HG02840 (cell line): Measurements from ENCODE around the gene CCDC40.

Source experiments
- ATAC-seq: cut with Tn5 transposase; IDR thresholded peaks from one replicate; pipeline ENCODE4 v1.9.1; 2021; ENCODE audit warnings: mild to moderate bottlenecking, moderate library complexity, moderate number of reproducible peaks; ENCODE audit not compliant: unreplicated experiment, low FRiP score

CCDC40 gene

GRCh38 chr17:80097844-80098691 lies 61.6 kb downstream of the CCDC40 start:
- no peak for ATAC-seq

DNA sequence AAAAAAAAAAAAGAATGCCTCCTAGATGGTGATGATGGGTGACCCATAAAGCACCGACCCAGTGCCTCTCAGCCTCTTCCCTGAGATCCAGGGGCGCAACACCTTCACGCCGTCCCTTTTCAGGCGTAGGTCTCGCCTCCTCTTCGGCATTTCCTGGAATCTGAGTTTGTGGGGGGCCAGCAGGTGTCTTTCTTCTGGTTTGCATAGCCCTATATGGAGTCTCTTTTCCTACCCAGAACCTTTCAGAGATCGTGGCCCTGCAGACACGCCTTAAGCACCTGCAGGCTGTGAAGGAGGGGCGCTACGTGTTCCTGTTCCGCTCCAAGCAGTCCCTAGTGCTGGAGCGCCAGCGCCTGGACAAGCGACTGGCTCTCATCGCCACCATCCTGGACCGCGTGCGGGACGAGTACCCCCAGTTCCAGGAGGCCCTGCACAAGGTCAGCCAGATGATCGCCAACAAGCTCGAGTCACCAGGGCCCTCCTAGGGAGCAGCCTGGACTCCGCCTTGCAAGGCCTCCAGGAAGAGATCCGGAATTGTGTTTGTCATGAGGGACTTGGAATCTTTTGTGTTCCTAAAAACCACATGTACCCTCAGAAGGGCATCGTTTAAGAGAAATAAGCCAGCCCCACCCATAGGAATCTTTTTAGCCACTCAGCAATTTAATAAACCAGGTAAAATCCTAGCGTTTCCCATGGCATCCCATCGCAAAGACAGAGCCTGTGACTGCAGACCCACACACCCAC lies 63.0 kb downstream of the CCDC40 start:
- ATAC-seq, result no peak

DNA sequence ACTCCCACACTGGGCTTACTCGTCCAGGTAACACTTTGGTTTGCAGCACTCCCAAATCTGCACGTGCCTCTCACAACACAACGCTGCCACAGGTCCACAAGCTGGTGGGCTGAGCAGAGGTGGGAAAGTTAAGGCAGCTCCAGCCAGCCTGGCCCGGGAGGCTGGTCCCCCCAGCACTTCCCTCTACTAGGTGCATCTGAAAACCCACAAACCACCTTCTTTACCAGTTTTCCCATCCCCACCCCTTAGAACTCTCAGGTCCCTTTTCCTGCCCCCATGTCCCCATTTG lies 63.5 kb downstream of the CCDC40 start:
- no peak for ATAC-seq

DNA sequence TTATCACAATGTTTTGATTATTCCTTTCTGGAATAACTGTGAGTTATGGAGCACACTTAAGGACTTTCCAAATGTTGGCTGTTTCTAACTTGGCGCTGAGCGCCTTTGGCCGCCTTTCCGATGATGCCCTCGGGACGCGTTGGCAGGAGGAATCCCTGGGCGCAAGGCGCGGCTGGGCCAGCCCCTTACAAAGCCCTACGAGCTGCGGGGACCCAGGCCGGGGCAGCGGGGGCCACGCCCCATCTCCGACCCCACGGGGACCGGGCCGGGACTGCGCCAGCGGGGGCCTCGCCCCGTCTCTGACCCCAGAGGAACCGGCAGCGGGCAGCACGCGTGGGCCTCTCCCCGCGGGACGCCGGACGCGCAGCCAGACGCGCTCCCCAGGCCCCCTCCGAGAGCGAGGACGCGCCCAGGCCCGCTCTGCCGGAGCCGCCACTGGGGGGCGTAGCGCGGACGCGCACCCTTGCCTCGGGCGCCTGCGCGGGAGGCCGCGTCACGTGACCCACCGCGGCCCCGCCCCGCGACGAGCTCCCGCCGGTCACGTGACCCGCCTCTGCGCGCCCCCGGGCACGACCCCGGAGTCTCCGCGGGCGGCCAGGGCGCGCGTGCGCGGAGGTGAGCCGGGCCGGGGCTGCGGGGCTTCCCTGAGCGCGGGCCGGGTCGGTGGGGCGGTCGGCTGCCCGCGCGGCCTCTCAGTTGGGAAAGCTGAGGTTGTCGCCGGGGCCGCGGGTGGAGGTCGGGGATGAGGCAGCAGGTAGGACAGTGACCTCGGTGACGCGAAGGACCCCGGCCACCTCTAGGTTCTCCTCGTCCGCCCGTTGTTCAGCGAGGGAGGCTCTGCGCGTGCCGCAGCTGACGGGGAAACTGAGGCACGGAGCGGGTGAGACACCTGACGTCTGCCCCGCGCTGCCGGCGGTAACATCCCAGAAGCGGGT lies 64.8 kb downstream of the CCDC40 start, which contains the start of gene GAA:
TSS of gene GAA (plus strand) at position 571 of the 935 bp plus-strand sequence. CDS start 3,006 bp downstream, outside the sequence.
- peak; percentile 56 for ATAC-seq

GRCh38 chr17:80101946-80102663 lies 65.7 kb downstream of the CCDC40 start:
- peak; percentile 19 for ATAC-seq

DNA sequence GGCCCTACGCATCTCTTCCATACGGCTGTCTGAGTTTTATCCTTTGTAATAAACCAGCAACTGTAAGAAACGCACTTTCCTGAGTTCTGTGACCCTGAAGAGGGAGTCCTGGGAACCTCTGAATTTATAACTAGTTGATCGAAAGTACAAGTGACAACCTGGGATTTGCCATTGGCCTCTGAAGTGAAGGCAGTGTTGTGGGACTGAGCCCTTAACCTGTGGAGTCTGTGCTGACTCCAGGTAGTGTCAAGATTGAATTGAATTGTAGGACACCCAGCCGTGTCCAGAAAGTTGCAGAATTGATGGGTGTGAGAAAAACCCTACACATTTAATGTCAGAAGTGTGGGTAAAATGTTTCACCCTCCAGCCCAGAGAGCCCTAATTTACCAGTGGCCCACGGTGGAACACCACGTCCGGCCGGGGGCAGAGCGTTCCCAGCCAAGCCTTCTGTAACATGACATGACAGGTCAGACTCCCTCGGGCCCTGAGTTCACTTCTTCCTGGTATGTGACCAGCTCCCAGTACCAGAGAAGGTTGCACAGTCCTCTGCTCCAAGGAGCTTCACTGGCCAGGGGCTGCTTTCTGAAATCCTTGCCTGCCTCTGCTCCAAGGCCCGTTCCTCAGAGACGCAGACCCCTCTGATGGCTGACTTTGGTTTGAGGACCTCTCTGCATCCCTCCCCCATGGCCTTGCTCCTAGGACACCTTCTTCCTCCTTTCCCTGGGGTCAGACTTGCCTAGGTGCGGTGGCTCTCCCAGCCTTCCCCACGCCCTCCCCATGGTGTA lies 66.4 kb downstream of the CCDC40 start:
- no peak for ATAC-seq

DNA sequence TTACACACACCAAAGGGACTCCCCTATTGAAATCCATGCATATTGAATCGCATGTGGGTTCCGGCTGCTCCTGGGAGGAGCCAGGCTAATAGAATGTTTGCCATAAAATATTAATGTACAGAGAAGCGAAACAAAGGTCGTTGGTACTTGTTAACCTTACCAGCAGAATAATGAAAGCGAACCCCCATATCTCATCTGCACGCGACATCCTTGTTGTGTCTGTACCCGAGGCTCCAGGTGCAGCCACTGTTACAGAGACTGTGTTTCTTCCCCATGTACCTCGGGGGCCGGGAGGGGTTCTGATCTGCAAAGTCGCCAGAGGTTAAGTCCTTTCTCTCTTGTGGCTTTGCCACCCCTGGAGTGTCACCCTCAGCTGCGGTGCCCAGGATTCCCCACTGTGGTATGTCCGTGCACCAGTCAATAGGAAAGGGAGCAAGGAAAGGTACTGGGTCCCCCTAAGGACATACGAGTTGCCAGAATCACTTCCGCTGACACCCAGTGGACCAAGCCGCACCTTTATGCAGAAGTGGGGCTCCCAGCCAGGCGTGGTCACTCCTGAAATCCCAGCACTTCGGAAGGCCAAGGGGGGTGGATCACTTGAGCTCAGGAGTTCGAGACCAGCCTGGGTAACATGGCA lies 67.1 kb downstream of the CCDC40 start:
- no peak for ATAC-seq

GRCh38 chr17:80104321-80104955 lies 68.0 kb downstream of the CCDC40 start:
- no peak for ATAC-seq

- ATAC-seq, result no peak
Measured at GRCh38 chr17:80104956-80105375, 68.5 kb downstream of the CCDC40 start.

- ATAC-seq, result no peak
Measured at GRCh38 chr17:80105762-80106161, 69.3 kb downstream of the CCDC40 start.

DNA sequence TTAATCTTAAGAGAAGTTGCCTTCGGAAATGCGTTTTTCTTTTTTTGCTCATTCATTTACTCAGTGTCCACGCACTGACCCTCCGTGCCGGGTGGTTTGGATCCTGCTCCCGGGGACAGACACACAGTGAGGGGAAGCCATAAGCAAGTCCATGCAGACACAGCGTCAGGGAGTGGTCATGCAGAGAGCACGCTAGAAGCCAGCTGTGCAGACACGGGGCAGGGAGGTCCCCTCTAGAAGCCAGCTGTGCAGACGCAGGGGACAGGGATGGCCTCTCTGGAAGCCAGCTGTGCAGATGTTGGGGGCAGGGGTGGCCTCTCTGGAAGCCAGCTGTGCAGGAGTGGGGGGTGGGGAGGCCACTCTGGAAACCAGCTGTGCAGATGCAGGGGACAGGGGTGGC lies 69.7 kb downstream of the CCDC40 start:
- no peak for ATAC-seq

GRCh38 chr17:80106751-80107150 lies 70.3 kb downstream of the CCDC40 start:
- no peak for ATAC-seq

- no peak for ATAC-seq
Measured at GRCh38 chr17:80107231-80108021, 71.0 kb downstream of the CCDC40 start.

GRCh38 chr17:80108036-80108971 lies 71.9 kb downstream of the CCDC40 start:
- no peak for ATAC-seq

DNA sequence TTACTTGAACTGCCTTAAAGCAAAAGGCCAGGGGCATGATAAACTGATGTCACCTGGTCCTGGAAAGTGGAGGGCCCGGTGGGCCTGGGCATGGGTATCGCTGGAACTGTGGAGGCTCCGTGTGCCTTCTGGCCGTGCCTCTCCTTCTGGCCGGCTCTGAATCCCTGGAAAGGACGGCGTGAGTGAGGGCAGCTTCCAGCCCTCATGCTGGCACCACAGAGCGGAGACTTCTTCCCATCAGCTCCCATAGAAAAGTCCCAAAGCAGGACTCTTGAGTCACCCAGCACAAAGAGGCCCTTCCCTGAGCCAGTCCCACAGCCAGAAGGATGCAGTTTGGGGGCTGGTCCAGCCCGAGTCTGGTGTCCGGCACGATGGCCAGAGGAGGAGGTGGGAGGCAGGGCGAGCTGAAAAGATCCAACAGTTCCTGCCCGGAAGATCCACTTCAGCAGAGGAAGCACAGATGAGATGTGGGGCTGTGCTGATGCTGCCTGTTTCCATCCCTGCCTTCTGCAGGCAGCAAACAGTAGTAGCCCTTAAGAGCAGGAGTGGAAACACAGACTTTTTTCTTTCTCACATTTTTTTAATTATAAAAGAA lies 72.7 kb downstream of the CCDC40 start:
- no peak for ATAC-seq
